ENCODE results near the gene TLR4. TPM values are rescaled to one million over a fixed set of nuclear protein-coding genes. Genes with fewer than 3 reads are reported as not detected.
A peak's percentile ranks its signal among the peaks of the same experiment; 100 is the strongest.

TLR4 gene
- total and polyA plus RNA-seq, 9 of the 15 experiments (the other 6 are each of a cell fraction or from before 2014, with no cell fraction given), result 0.02 TPM; not detected in 8

- no peak for DNase-seq (ENCODE audit: extremely low read depth in 1 of 4, low spot score in 3 of 4)
- no peaks in the 10 kb centered on the region for H3K9me1 ChIP-seq (ENCODE audit: control insufficient read depth, insufficient read depth, low read length)
- ATAC-seq, result no peak
- POLR2A ChIA-PET, result no interaction called here
- WGBS (ENCODE audit: insufficient coverage, low coverage, missing lambda C conversion rate), result 0% methylated on average over 1 of the region's 1 CpG
- no peak overlapping the region for H3K9ac ChIP-seq (ENCODE audit: insufficient read depth in 1 of 2, low read depth in 2 of 2, low read length in 2 of 2)
- H3K9me3 ChIP-seq (replicated peaks; ENCODE audit: control insufficient read depth, insufficient read depth, low read depth, low read length), result no peaks in the 10 kb centered on the region
- FAIRE-seq, result no peak
- no peaks in the 10 kb centered on the region for H3K4me1 ChIP-seq (replicated peaks in 1 of 2; ENCODE audit: control insufficient read depth in 2 of 2, insufficient read depth in 2 of 2, low read length in 2 of 2)
- in situ Hi-C loops (cut with MboI), result no loop called here
- TF ChIP-seq RBM25 (IDR thresholded peaks at IDR 0.05; ENCODE audit: low read depth, low read length, severe bottlenecking) (peak; percentile 62), ZFP36 (IDR thresholded peaks at IDR 0.05; ENCODE audit: low read depth, low read length, partially characterized antibody) (peak; percentile 29), CHCHD3 (CRISPR knock-in tag; IDR thresholded peaks at IDR 0.05) (no peak)
- no peak overlapping the region for H3K4me3 ChIP-seq
- no peak overlapping the region for H3K27ac ChIP-seq (ENCODE audit: extremely low read depth, low read depth, low read length)
- CTCF ChIA-PET (ENCODE audit: low intra/inter-chr PET ratio), result no interaction called here
- no peak overlapping the region for H3K4me2 ChIP-seq (ENCODE audit: insufficient read depth, low read length)
- BruUV-seq (replicated peaks), result no TSS peak
- no peaks in the 10 kb centered on the region for H3K36me3 ChIP-seq (ENCODE audit: control insufficient read depth, insufficient read depth, low read length)
- intact Hi-C loops (cut with micrococcal nuclease), result no loop called here
- no peak overlapping the region for H2AFZ ChIP-seq (ENCODE audit: low read depth, low read length)
- H3K79me2 ChIP-seq (ENCODE audit: control insufficient read depth, insufficient read depth, low read length), result no peaks in the 10 kb centered on the region
- H3K27me3 ChIP-seq (ENCODE audit: control insufficient read depth in 2 of 2, insufficient read depth in 2 of 2, low read length in 2 of 2), result no peaks in the 10 kb centered on the region
- H4K20me1 ChIP-seq (replicated peaks; ENCODE audit: control insufficient read depth, insufficient read depth, low read length), result no peaks in the 10 kb centered on the region
Observed at GRCh38 chr9:117665601-117666385, 38.4 kb upstream of the TLR4 start.

- WGBS (ENCODE audit: insufficient coverage, low coverage, missing lambda C conversion rate), result 5% methylated on average over 1 of the region's 1 CpG
- POLR2A ChIA-PET, result no interaction called here
- CTCF ChIA-PET (ENCODE audit: low intra/inter-chr PET ratio), result no interaction called here
Observed at GRCh38 chr9:117671468-117671867, 32.7 kb upstream of the TLR4 start.

More at GRCh38 chr9:117671468-117671867, 32.7 kb upstream of the TLR4 start:
- Histone ChIP-seq H3K4me3 (no peak overlapping the region), H3K9ac (ENCODE audit: insufficient read depth in 1 of 2, low read depth in 2 of 2, low read length in 2 of 2) (no peak overlapping the region), H3K27me3 (ENCODE audit: control insufficient read depth in 2 of 2, insufficient read depth in 2 of 2, low read length in 2 of 2) (no peaks in the 10 kb centered on the region), H3K9me3 (replicated peaks; ENCODE audit: control insufficient read depth, insufficient read depth, low read depth, low read length) (no peaks in the 10 kb centered on the region), H2AFZ (ENCODE audit: low read depth, low read length) (no peak overlapping the region), H3K4me2 (ENCODE audit: insufficient read depth, low read length) (no peak overlapping the region), H3K4me1 (replicated peaks in 1 of 2; ENCODE audit: control insufficient read depth in 2 of 2, insufficient read depth in 2 of 2, low read length in 2 of 2) (no peaks in the 10 kb centered on the region), H3K79me2 (ENCODE audit: control insufficient read depth, insufficient read depth, low read length) (no peaks in the 10 kb centered on the region), H3K9me1 (ENCODE audit: control insufficient read depth, insufficient read depth, low read length) (no peaks in the 10 kb centered on the region), H3K36me3 (ENCODE audit: control insufficient read depth, insufficient read depth, low read length) (no peaks in the 10 kb centered on the region), H3K27ac (ENCODE audit: extremely low read depth, low read depth, low read length) (no peak overlapping the region), H4K20me1 (replicated peaks; ENCODE audit: control insufficient read depth, insufficient read depth, low read length) (no peaks in the 10 kb centered on the region)
- in situ Hi-C loops (cut with MboI) (no loop called here), intact Hi-C loops (cut with micrococcal nuclease) (no loop called here)
- FAIRE-seq (no peak), ATAC-seq (no peak), DNase-seq (ENCODE audit: extremely low read depth in 1 of 4, low spot score in 3 of 4) (no peak)
- no TSS peak for BruUV-seq (replicated peaks)
- TF ChIP-seq NCOA4 (IDR thresholded peaks at IDR 0.05; ENCODE audit: partially characterized antibody) (no peak), POLR3A (IDR thresholded peaks at IDR 0.05; ENCODE audit: borderline replicate concordance, extremely low read depth, insufficient read depth, insufficient read length) (no peak), MYC (IDR thresholded peaks at IDR 0.05; ENCODE audit: low read depth, low read length) (no peak), MYC (CRISPR knock-in tag; IDR thresholded peaks at IDR 0.05; ENCODE audit: borderline replicate concordance, low read depth) (no peak), GTF2E2 (tag; IDR thresholded peaks at IDR 0.05) (no peak), ZNF24 (IDR thresholded peaks at IDR 0.05) (no peak), ZHX1 (conservative IDR thresholded peaks at IDR 0.05; ENCODE audit: low read length) (no peak)

Measured in K562 (cell line).